ENCODE measurements around the gene RPH3AL.
"Not testable (repeated sequence)": the region's sequence is repeated elsewhere in the genome, so short reads cannot be mapped to it uniquely, and the experiment has no call there.

- TF ChIP-seq POLR2AphosphoS5, CTCF (IDR thresholded peaks at IDR 0.05): not testable (repeated sequence)
These were observed 117.4 kb downstream of the RPH3AL start for GRCh38 chr17:234994-235830.

Data from prostate gland (tissue), 2 donors.